Right atrium auricular region (tissue), 2 donors: ENCODE data around the gene YJU2. TPM values are rescaled to one million over a fixed set of nuclear protein-coding genes. Genes with fewer than 3 reads are reported as not detected.
A peak's percentile ranks its signal among the peaks of the same experiment; 100 is the strongest.
"Not testable (repeated sequence)": the region's sequence is repeated elsewhere in the genome, so short reads cannot be mapped to it uniquely, and the experiment has no call there.

Experiments
- DNase-seq: peaks from one replicate; pipeline ENCODE4 v3.0.0-alpha.2; 2019; ENCODE audit warnings: low spot score
- H3K27ac ChIP-seq, 2 donors: fragments of 200-600 bp; sonication (generic); 1 replicate in 1 of 2; 2 replicates in 1 of 2; pipeline ENCODE4 v1.5.1; 2016 to 2019
- H3K27me3 ChIP-seq, 2 donors: fragments of 200-600 bp; sonication (generic); one replicate each; pipeline versions ENCODE4 v1.5.1 to v1.6.0; 2017 to 2019
- H3K36me3 ChIP-seq: fragments of 200-600 bp; sonication (generic); one replicate; pipeline ENCODE4 v1.5.1; 2016
- H3K4me1 ChIP-seq, 2 donors: fragments of 200-600 bp; sonication (generic); one replicate each; pipeline versions ENCODE4 v1.5.1 to v1.6.0; 2017 to 2019
- H3K4me3 ChIP-seq, 2 donors: fragments of 200-600 bp; sonication (generic); 1 replicate in 1 of 2; 2 replicates in 1 of 2; pipeline ENCODE4 v1.5.1; 2017 to 2019; ENCODE audit warnings: mild to moderate bottlenecking in 1 of 2, moderate library complexity in 1 of 2
- H3K9me3 ChIP-seq, 2 donors: fragments of 200-600 bp; sonication (generic); one replicate each; pipeline ENCODE4 v1.5.1; 2019
- CTCF ChIP-seq, 2 donors: fragments of 200-600 bp; sonication (generic); IDR thresholded peaks; one replicate each; pipeline ENCODE4 v1.5.1; 2019; ENCODE audit warnings: antibody characterized with exemption in 2 of 2
- total RNA-seq, 2 donors: library from RNA; depleted of rRNA; stranded (reverse); fragments of >200 nt; gene quantifications; one replicate each; pipeline ENCODE4 v1.1.0, GENCODE V29; 2016

YJU2 gene
- total RNA-seq, 2 donors from 2014 or later: 9.1 to 17.6 TPM

GRCh38 chr19:4272894-4273293, 26.0 kb downstream of the YJU2 start:
- TF ChIP-seq CTCF (IDR thresholded peaks at IDR 0.05): no peak
- Histone ChIP-seq H3K36me3 (peaks cover 11% of the 10 kb centered on the region), H3K9me3 (no peaks in the 10 kb centered on the region), H3K4me3 (no peak overlapping the region), H3K27me3 (no peaks in the 10 kb centered on the region), H3K4me1 (peaks cover 0 to 9% of the 10 kb centered on the region in 2 donors), H3K27ac (no peak overlapping the region)
- DNase-seq: no peak

- Histone ChIP-seq H3K27ac (peak overlapping the region in 1 of 2 donors; percentile 7), H3K4me1 (peaks cover 0 to 15% of the 10 kb centered on the region in 2 donors)
- H3K27me3 ChIP-seq, H3K9me3 ChIP-seq, DNase-seq, H3K36me3 ChIP-seq, H3K4me3 ChIP-seq: not testable (repeated sequence)
Measured at GRCh38 chr19:4274321-4274686, 27.4 kb downstream of the YJU2 start.

- Histone ChIP-seq H3K27me3 (peaks cover 0 to 15% of the 10 kb centered on the region in 2 donors), H3K4me1 (peaks cover 0 to 27% of the 10 kb centered on the region in 2 donors), H3K4me3 (no peak overlapping the region), H3K9me3 (no peaks in the 10 kb centered on the region), H3K27ac (peak overlapping the region; percentile 73 to 87), H3K36me3 (no peaks in the 10 kb centered on the region)
- TF ChIP-seq CTCF (IDR thresholded peaks at IDR 0.05): no peak
- no peak for DNase-seq
Measured at GRCh38 chr19:4277191-4277696, 30.4 kb downstream of the YJU2 start.

GRCh38 chr19:4278010-4278409, 31.1 kb downstream of the YJU2 start:
- Histone ChIP-seq H3K36me3 (no peaks in the 10 kb centered on the region), H3K27ac (peak overlapping the region; percentile 73 to 87), H3K27me3 (peaks cover 0 to 15% of the 10 kb centered on the region in 2 donors), H3K9me3 (no peaks in the 10 kb centered on the region), H3K4me3 (peak overlapping the region; percentile 55 to 60), H3K4me1 (peaks cover 0 to 27% of the 10 kb centered on the region in 2 donors)
- no peak for TF ChIP-seq CTCF (IDR thresholded peaks at IDR 0.05)
- DNase-seq: no peak

- Histone ChIP-seq H3K9me3 (no peaks in the 10 kb centered on the region), H3K4me1 (peaks cover 0 to 27% of the 10 kb centered on the region in 2 donors), H3K27me3 (peaks cover 0 to 15% of the 10 kb centered on the region in 2 donors), H3K36me3 (no peaks in the 10 kb centered on the region), H3K4me3 (peak within 1 kb of the TSS; percentile 55 to 60), H3K27ac (peak within 1 kb of the TSS; percentile 73 to 87)
- no peak for TF ChIP-seq CTCF (IDR thresholded peaks at IDR 0.05)
- DNase-seq: no peak
Measured at GRCh38 chr19:4278419-4279266, 31.8 kb downstream of the YJU2 start, which contains the start of gene SHD. Gene SHD (plus strand): TSS chr19:4279266. CDS start chr19:4280064, 798 bp downstream.

- peaks cover 0 to 27% of the 10 kb centered on the region in 2 donors for H3K4me1 ChIP-seq
- H3K27ac ChIP-seq: peak overlapping the region; percentile 73 to 87
- no peaks in the 10 kb centered on the region for H3K9me3 ChIP-seq
- TF ChIP-seq CTCF (IDR thresholded peaks at IDR 0.05): no peak
- peak overlapping the region; percentile 55 to 60 for H3K4me3 ChIP-seq
- no peak for DNase-seq
- H3K27me3 ChIP-seq: peaks cover 0 to 15% of the 10 kb centered on the region in 2 donors
- H3K36me3 ChIP-seq: no peaks in the 10 kb centered on the region
Measured at GRCh38 chr19:4279267-4279529, 32.3 kb downstream of the YJU2 start.
